HepG2 (cell line): ENCODE measurements around the gene ANKRD2. TPM values are rescaled to one million over a fixed set of nuclear protein-coding genes. Genes with fewer than 3 reads are reported as not detected.

Source experiments
- ATAD3A ChIP-seq: sonication (generic); formaldehyde crosslinking; IDR thresholded peaks from 2 replicates; pipeline ENCODE4 v1.4.0; 2020; ENCODE audit warnings: missing genetic modification reagents
- CCAR2 ChIP-seq: fragments of 200-400 bp; formaldehyde crosslinking; optimal IDR thresholded peaks from 2 replicates; pipeline ENCODE3; 2018; ENCODE audit warnings: low read depth, mild to moderate bottlenecking, low read length, moderate library complexity
- EHMT2 ChIP-seq: fragments of 200-600 bp; sonication (generic); IDR thresholded peaks from 2 replicates; pipeline ENCODE4 v1.7.0; 2017; ENCODE audit warnings: antibody characterized with exemption, low read depth, low read length, borderline replicate concordance
- KLF15 ChIP-seq: sonication (generic); formaldehyde crosslinking; IDR thresholded peaks from 2 replicates; pipeline ENCODE4 v1.8.1; 2023; ENCODE audit warnings: borderline replicate concordance, mild to moderate bottlenecking, inconsistent platforms, missing genetic modification reagents, mixed read lengths
- MAF1 ChIP-seq: sonication (generic); formaldehyde crosslinking; IDR thresholded peaks from 2 replicates; pipeline ENCODE4 v1.5.0; 2020; ENCODE audit warnings: missing genetic modification reagents, borderline replicate concordance
- MEF2D ChIP-seq: sonication (generic); formaldehyde crosslinking; IDR thresholded peaks from 2 replicates; pipeline ENCODE4 v1.5.1; 2020; ENCODE audit warnings: mild to moderate bottlenecking, missing genetic modification reagents
- NONO ChIP-seq, 2 experiments: fragments of 450-650 bp in 1 of 2; sonication (generic) in 1 of 2; formaldehyde crosslinking in 1 of 2; IDR thresholded peaks in 1 of 2; conservative IDR thresholded peaks in 1 of 2; 2 replicates each; pipeline versions ENCODE4 v1.6.1 to v1.8.0; 2017 to 2022; ENCODE audit warnings: mild to moderate bottlenecking in 1 of 2, missing genetic modification reagents in 1 of 2, moderate library complexity in 1 of 2
- RAD21 ChIP-seq: fragments of 450-650 bp; formaldehyde crosslinking; IDR thresholded peaks from 2 replicates; pipeline ENCODE4 v1.5.0; 2020; ENCODE audit warnings: mild to moderate bottlenecking
- RBM39 ChIP-seq: fragments of 200-400 bp; formaldehyde crosslinking; IDR thresholded peaks from one replicate; pipeline ENCODE4 v1.6.1; 2018; ENCODE audit warnings: antibody characterized with exemption, mild to moderate bottlenecking, low read depth, low read length; ENCODE audit not compliant: poor library complexity, severe bottlenecking
- TARDBP ChIP-seq: sonication (generic); formaldehyde crosslinking; IDR thresholded peaks from 2 replicates; pipeline ENCODE4 v1.8.0; 2022; ENCODE audit warnings: mild to moderate bottlenecking, missing genetic modification reagents
- ZNF12 ChIP-seq: sonication (generic); formaldehyde crosslinking; IDR thresholded peaks from 2 replicates; pipeline ENCODE4 v1.5.0; 2020; ENCODE audit warnings: missing genetic modification reagents
- ZNF34 ChIP-seq: sonication (generic); formaldehyde crosslinking; IDR thresholded peaks from 2 replicates; pipeline ENCODE4 v1.4.0; 2020; ENCODE audit warnings: mild to moderate bottlenecking, missing genetic modification reagents, borderline replicate concordance
- ZNF570 ChIP-seq: sonication (generic); formaldehyde crosslinking; IDR thresholded peaks from 2 replicates; pipeline ENCODE4 v1.4.0; 2020; ENCODE audit warnings: mild to moderate bottlenecking, missing genetic modification reagents, borderline replicate concordance
- ZNF589 ChIP-seq: sonication (generic); formaldehyde crosslinking; conservative IDR thresholded peaks from 2 replicates; pipeline ENCODE4 v1.8.0; 2022; ENCODE audit warnings: mild to moderate bottlenecking, moderate library complexity, missing genetic modification reagents
- ZNF788 ChIP-seq: sonication (generic); formaldehyde crosslinking; IDR thresholded peaks from 2 replicates; pipeline ENCODE4 v1.5.0; 2020; ENCODE audit warnings: mild to moderate bottlenecking, missing genetic modification reagents, borderline replicate concordance
- polyA plus RNA-seq, 8 experiments: library from polyadenylated mRNA; depleted of rRNA in 3 of 8; stranded (reverse) in 7 of 8; unstranded in 1 of 8; fragments of >200 nt; fragmentation: Illumina TruSeq in 4 of 8; extraction: Trizol in 4 of 8; gene quantifications; 2 replicates each; pipeline versions ENCODE4 v1.2.1 to v1.2.3, GENCODE V29; 2011 to 2016; ENCODE audit warnings: low read depth in 4 of 8, missing spikeins in 1 of 8, mixed read lengths in 1 of 8; ENCODE audit not compliant: insufficient read depth in 1 of 8
- total RNA-seq, 5 experiments: library from RNA; depleted of rRNA; stranded (reverse); fragments of >200 nt; fragmentation: Illumina TruSeq; extraction: Trizol; gene quantifications; 2 replicates each; pipeline ENCODE4 v1.2.3, GENCODE V29; 2016; ENCODE audit warnings: low read depth in 1 of 5
- TF ChIP-seq, protein P1 (sequence below): sonication (generic); formaldehyde crosslinking; IDR thresholded peaks from 2 replicates; pipeline ENCODE4 v1.9.0; 2021; ENCODE audit warnings: missing genetic modification reagents, borderline replicate concordance
- TF ChIP-seq, protein P2 (sequence below): sonication (generic); formaldehyde crosslinking; IDR thresholded peaks from 2 replicates; pipeline ENCODE4 v1.4.0; 2020; ENCODE audit warnings: missing genetic modification reagents, borderline replicate concordance
- TF ChIP-seq, protein P3 (sequence below): sonication (generic); formaldehyde crosslinking; IDR thresholded peaks from 2 replicates; pipeline ENCODE4 v1.4.0; 2020; ENCODE audit warnings: mild to moderate bottlenecking, missing genetic modification reagents
- TF ChIP-seq, protein P4 (sequence below): sonication (generic); formaldehyde crosslinking; IDR thresholded peaks from 2 replicates; pipeline ENCODE4 v1.4.0; 2020; ENCODE audit warnings: missing genetic modification reagents
- TF ChIP-seq, protein P5 (sequence below): IDR thresholded peaks from 2 replicates; pipeline ENCODE4 v1.6.1; 2016; ENCODE audit warnings: mild to moderate bottlenecking, missing biosample characterization, missing genetic modification reagents
- TF ChIP-seq, protein P6 (sequence below): sonication (generic); formaldehyde crosslinking; IDR thresholded peaks from 2 replicates; pipeline ENCODE4 v1.4.0; 2020; ENCODE audit warnings: missing genetic modification reagents, low read depth, mild to moderate bottlenecking, borderline replicate concordance

The ANKRD2 gene
- total and polyA plus RNA-seq, 2 of the 13 experiments (the other 11 are each of a cell fraction or from before 2014, with no cell fraction given) = not detected

DNA sequence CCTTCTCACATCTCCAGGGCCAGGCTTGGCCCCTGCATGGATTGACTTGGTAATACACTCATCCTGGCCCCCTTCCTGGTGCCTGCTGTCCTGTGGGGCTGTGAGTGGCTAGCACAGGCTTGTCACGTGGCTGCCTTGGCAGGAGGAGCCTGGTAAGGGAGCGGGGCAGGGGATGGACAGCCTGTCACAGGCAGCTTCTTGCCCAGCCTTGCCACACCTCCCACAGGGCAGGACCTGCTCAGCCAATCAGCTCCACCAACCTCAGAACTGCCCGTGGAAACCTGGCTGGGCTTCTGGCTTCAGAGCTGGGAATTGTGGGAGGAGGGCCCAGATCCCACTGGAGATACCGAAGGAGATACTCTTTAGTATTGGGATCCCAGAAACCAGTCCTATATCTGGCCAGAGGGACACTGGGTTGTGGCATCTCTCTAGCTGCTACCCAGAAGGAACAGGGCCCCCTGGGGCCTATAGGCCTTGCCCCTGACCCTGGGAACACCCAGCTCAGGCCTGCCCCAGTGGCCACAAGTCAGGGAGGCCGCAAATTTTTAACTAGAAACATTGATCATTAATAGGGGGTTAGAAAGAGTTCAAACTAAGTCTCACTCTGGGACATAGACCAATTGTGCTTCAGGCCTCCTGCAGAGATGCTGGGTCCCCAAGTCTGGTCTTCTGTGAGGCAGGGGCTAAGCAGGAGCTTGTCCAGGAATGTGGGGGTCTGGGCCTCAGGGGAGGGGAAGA lies 11.7 kb downstream of the ANKRD2 start, which contains the start of gene HOGA1 (continued):
- TF ChIP-seq, protein P1, sequence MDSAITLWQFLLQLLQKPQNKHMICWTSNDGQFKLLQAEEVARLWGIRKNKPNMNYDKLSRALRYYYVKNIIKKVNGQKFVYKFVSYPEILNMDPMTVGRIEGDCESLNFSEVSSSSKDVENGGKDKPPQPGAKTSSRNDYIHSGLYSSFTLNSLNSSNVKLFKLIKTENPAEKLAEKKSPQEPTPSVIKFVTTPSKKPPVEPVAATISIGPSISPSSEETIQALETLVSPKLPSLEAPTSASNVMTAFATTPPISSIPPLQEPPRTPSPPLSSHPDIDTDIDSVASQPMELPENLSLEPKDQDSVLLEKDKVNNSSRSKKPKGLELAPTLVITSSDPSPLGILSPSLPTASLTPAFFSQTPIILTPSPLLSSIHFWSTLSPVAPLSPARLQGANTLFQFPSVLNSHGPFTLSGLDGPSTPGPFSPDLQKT (CRISPR knock-in tag) = no peak
- TF ChIP-seq MAF1 (CRISPR knock-in tag) = no peak
- TF ChIP-seq ZNF570 (CRISPR knock-in tag) = no peak
- TF ChIP-seq NONO (IDR thresholded peaks at IDR 0.05) = no peak
- no peak for TF ChIP-seq NONO (CRISPR knock-in tag; conservative IDR thresholded peaks at IDR 0.05)
- TF ChIP-seq EHMT2 = no peak
- no peak for TF ChIP-seq MEF2D (CRISPR knock-in tag)
- no peak for TF ChIP-seq CCAR2
- TF ChIP-seq, protein P2, sequence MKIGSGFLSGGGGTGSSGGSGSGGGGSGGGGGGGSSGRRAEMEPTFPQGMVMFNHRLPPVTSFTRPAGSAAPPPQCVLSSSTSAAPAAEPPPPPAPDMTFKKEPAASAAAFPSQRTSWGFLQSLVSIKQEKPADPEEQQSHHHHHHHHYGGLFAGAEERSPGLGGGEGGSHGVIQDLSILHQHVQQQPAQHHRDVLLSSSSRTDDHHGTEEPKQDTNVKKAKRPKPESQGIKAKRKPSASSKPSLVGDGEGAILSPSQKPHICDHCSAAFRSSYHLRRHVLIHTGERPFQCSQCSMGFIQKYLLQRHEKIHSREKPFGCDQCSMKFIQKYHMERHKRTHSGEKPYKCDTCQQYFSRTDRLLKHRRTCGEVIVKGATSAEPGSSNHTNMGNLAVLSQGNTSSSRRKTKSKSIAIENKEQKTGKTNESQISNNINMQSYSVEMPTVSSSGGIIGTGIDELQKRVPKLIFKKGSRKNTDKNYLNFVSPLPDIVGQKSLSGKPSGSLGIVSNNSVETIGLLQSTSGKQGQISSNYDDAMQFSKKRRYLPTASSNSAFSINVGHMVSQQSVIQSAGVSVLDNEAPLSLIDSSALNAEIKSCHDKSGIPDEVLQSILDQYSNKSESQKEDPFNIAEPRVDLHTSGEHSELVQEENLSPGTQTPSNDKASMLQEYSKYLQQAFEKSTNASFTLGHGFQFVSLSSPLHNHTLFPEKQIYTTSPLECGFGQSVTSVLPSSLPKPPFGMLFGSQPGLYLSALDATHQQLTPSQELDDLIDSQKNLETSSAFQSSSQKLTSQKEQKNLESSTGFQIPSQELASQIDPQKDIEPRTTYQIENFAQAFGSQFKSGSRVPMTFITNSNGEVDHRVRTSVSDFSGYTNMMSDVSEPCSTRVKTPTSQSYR = no peak
- no peak for TF ChIP-seq ZNF34 (CRISPR knock-in tag)
- TF ChIP-seq, protein P3, sequence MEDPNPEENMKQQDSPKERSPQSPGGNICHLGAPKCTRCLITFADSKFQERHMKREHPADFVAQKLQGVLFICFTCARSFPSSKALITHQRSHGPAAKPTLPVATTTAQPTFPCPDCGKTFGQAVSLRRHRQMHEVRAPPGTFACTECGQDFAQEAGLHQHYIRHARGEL (CRISPR knock-in tag) = no peak
- TF ChIP-seq ATAD3A (CRISPR knock-in tag) = no peak
- TF ChIP-seq ZNF589 = no peak
- TF ChIP-seq TARDBP (CRISPR knock-in tag) = no peak
- peak; percentile 47 for TF ChIP-seq RBM39
- TF ChIP-seq, protein P4, sequence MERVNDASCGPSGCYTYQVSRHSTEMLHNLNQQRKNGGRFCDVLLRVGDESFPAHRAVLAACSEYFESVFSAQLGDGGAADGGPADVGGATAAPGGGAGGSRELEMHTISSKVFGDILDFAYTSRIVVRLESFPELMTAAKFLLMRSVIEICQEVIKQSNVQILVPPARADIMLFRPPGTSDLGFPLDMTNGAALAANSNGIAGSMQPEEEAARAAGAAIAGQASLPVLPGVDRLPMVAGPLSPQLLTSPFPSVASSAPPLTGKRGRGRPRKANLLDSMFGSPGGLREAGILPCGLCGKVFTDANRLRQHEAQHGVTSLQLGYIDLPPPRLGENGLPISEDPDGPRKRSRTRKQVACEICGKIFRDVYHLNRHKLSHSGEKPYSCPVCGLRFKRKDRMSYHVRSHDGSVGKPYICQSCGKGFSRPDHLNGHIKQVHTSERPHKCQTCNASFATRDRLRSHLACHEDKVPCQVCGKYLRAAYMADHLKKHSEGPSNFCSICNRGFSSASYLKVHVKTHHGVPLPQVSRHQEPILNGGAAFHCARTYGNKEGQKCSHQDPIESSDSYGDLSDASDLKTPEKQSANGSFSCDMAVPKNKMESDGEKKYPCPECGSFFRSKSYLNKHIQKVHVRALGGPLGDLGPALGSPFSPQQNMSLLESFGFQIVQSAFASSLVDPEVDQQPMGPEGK = peak; percentile 48; the same call in 1 of the 2 replicates
- TF ChIP-seq ZNF788 (CRISPR knock-in tag) = peak; percentile 51; the same call in 1 of the 2 replicates
- no peak for TF ChIP-seq ZNF12
- TF ChIP-seq, protein P5, sequence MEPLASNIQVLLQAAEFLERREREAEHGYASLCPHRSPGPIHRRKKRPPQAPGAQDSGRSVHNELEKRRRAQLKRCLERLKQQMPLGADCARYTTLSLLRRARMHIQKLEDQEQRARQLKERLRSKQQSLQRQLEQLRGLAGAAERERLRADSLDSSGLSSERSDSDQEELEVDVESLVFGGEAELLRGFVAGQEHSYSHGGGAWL (CRISPR knock-in tag) = no peak
- no peak for TF ChIP-seq RAD21
- TF ChIP-seq, protein P6, sequence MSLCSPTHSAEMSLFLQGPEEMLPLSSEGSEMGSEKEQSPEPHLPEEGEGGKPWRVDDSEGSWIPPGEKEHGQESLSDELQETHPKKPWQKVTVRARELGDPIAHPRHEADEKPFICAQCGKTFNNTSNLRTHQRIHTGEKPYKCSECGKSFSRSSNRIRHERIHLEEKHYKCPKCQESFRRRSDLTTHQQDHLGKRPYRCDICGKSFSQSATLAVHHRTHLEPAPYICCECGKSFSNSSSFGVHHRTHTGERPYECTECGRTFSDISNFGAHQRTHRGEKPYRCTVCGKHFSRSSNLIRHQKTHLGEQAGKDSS (CRISPR knock-in tag) = no peak
- TF ChIP-seq KLF15 (CRISPR knock-in tag) = no peak
